Mesenchymal stem cell (in vitro differentiated cells and primary cell): Measurements from ENCODE around the gene URAD.

Source experiments
- DNase-seq: peaks from one replicate; pipeline ENCODE4 v3.0.0-alpha.2; 2013
- H2AFZ ChIP-seq: one replicate; pipeline ENCODE4 v1.6.1; 2013; ENCODE audit warnings: low read depth, mild to moderate bottlenecking, control low read depth, inconsistent platforms, low read length, moderate library complexity
- H2AK5ac ChIP-seq: 2 replicates; pipeline ENCODE4 v1.6.1; 2013; ENCODE audit warnings: low read length, moderate library complexity, mild to moderate bottlenecking, inconsistent platforms; ENCODE audit not compliant: severe bottlenecking
- H2BK120ac ChIP-seq: one replicate; pipeline ENCODE4 v1.6.1; 2013; ENCODE audit warnings: low read depth, mild to moderate bottlenecking, inconsistent platforms, low read length, moderate library complexity
- H2BK12ac ChIP-seq, 2 experiments: one replicate each; pipeline ENCODE4 v1.6.1; 2013; ENCODE audit warnings: inconsistent platforms in 2 of 2, low read length in 2 of 2, mild to moderate bottlenecking in 2 of 2, moderate library complexity in 2 of 2, control low read depth in 1 of 2
- H2BK15ac ChIP-seq: one replicate; pipeline ENCODE4 v1.6.1; 2013; ENCODE audit warnings: mild to moderate bottlenecking, low read depth, inconsistent platforms; ENCODE audit not compliant: poor library complexity, severe bottlenecking
- H2BK5ac ChIP-seq: 2 replicates; pipeline ENCODE4 v1.6.1; 2013; ENCODE audit warnings: low read depth, mild to moderate bottlenecking, low read length, control low read depth, inconsistent platforms; ENCODE audit not compliant: poor library complexity, severe bottlenecking
- H3K14ac ChIP-seq, 2 experiments: one replicate each; pipeline ENCODE4 v1.6.1; 2013; ENCODE audit warnings: inconsistent platforms in 2 of 2, low read length in 2 of 2, control low read depth in 1 of 2, mild to moderate bottlenecking in 1 of 2, moderate library complexity in 1 of 2
- H3K18ac ChIP-seq, 2 experiments: one replicate each; pipeline ENCODE4 v1.6.1; 2013; ENCODE audit warnings: inconsistent platforms in 2 of 2, low read length in 2 of 2, control low read depth in 1 of 2, low read depth in 1 of 2, mild to moderate bottlenecking in 1 of 2
- H3K23ac ChIP-seq, 2 experiments: one replicate each; pipeline ENCODE4 v1.6.1; 2013; ENCODE audit warnings: inconsistent platforms in 2 of 2, low read length in 2 of 2, mild to moderate bottlenecking in 2 of 2, moderate library complexity in 2 of 2, control low read depth in 1 of 2
- H3K27ac ChIP-seq: 2 replicates; pipeline ENCODE4 v1.5.1; 2013; ENCODE audit warnings: mild to moderate bottlenecking, moderate library complexity, low read length, control low read depth, inconsistent platforms; ENCODE audit not compliant: poor library complexity, severe bottlenecking
- H3K27me3 ChIP-seq, 2 experiments: 2 replicates each; pipeline versions ENCODE4 v1.6.1 to v1.7.0; 2013; ENCODE audit warnings: low read length in 2 of 2, mild to moderate bottlenecking in 2 of 2, moderate library complexity in 2 of 2, control low read depth in 1 of 2, inconsistent platforms in 1 of 2; ENCODE audit not compliant: control insufficient read depth in 1 of 2, insufficient read depth in 1 of 2
- H3K36me3 ChIP-seq, 2 experiments: 2 replicates each; pipeline versions ENCODE4 v1.6.1 to v1.7.0; 2013; ENCODE audit warnings: low read length in 2 of 2, control low read depth in 1 of 2, inconsistent platforms in 1 of 2, low read depth in 1 of 2, mild to moderate bottlenecking in 1 of 2; ENCODE audit not compliant: insufficient read depth in 2 of 2, control insufficient read depth in 1 of 2
- H3K4ac ChIP-seq, 2 experiments: one replicate each; pipeline ENCODE4 v1.6.1; 2013; ENCODE audit warnings: inconsistent platforms in 2 of 2, low read length in 2 of 2, mild to moderate bottlenecking in 2 of 2, moderate library complexity in 2 of 2, control low read depth in 1 of 2, low read depth in 1 of 2
- H3K4me1 ChIP-seq: 2 replicates; pipeline ENCODE4 v1.6.1; 2013; ENCODE audit warnings: low read depth, low read length, control low read depth; ENCODE audit not compliant: control insufficient read depth, insufficient read depth
- H3K4me2 ChIP-seq: 2 replicates; pipeline ENCODE4 v1.6.1; 2013; ENCODE audit warnings: low read length, mild to moderate bottlenecking, inconsistent platforms; ENCODE audit not compliant: poor library complexity, severe bottlenecking
- H3K4me3 ChIP-seq, 2 experiments: 2 replicates each; pipeline versions ENCODE4 v1.5.1 to v1.7.0; 2013; ENCODE audit warnings: low read length in 2 of 2, mild to moderate bottlenecking in 2 of 2, control low read depth in 1 of 2, low read depth in 1 of 2; ENCODE audit not compliant: insufficient read depth in 1 of 2
- H3K79me1 ChIP-seq: replicated peaks from 2 replicates; pipeline ENCODE4 v1.6.1; 2013; ENCODE audit warnings: mild to moderate bottlenecking, control low read depth, low read length, inconsistent platforms; ENCODE audit not compliant: poor library complexity, severe bottlenecking
- H3K9ac ChIP-seq: 2 replicates; pipeline ENCODE4 v1.7.0; 2013; ENCODE audit warnings: mild to moderate bottlenecking, low read length, moderate library complexity
- H3K9me3 ChIP-seq: 2 replicates; pipeline ENCODE4 v1.7.0; 2013; ENCODE audit warnings: mild to moderate bottlenecking, low read length; ENCODE audit not compliant: control insufficient read depth
- H4K8ac ChIP-seq: one replicate; pipeline ENCODE4 v1.6.1; 2013; ENCODE audit warnings: inconsistent platforms, mild to moderate bottlenecking, low read length, moderate library complexity
- H4K91ac ChIP-seq: one replicate; pipeline ENCODE4 v1.6.1; 2013; ENCODE audit warnings: mild to moderate bottlenecking, low read length, inconsistent platforms
- WGBS: methylation state at CpG from one replicate; pipeline ENCODE4 v1.1.7; 2013; ENCODE audit warnings: mixed read lengths; 5-methylcytosine and 5-hydroxymethylcytosine counted together

The URAD gene

GRCh38 chr13:28000567-28000966 lies 12.1 kb upstream of the URAD start:
- Histone ChIP-seq H2AFZ (no peak overlapping the region), H3K27ac (no peak overlapping the region), H3K27me3 (peaks cover 5 to 12% of the 10 kb centered on the region in 2 experiments), H2BK15ac (no peak overlapping the region), H3K18ac (peak overlapping the region in 1 of 2 experiments; percentile 30), H4K91ac (no peak overlapping the region), H3K79me1 (no peaks in the 10 kb centered on the region), H3K9ac (no peak overlapping the region), H3K4me2 (no peak overlapping the region), H3K9me3 (no peaks in the 10 kb centered on the region), H3K4me3 (no peak overlapping the region), H3K36me3 (no peaks in the 10 kb centered on the region), H4K8ac (no peak overlapping the region), H3K23ac (no peak overlapping the region), H3K4ac (no peak overlapping the region), H2BK120ac (no peak overlapping the region), H2AK5ac (no peak overlapping the region), H2BK5ac (no peak overlapping the region), H3K14ac (peak overlapping the region in 1 of 2 experiments; percentile 65), H3K4me1 (peaks cover 2% of the 10 kb centered on the region), H2BK12ac (no peak overlapping the region)
- no peak for DNase-seq
- WGBS: 15% methylated on average over 5 of the region's 5 CpGs

- Histone ChIP-seq H2BK5ac (no peak overlapping the region), H3K4ac (no peak overlapping the region), H2BK12ac (no peak overlapping the region), H3K9me3 (no peaks in the 10 kb centered on the region), H3K79me1 (no peaks in the 10 kb centered on the region), H3K18ac (no peak overlapping the region), H3K4me2 (no peak overlapping the region), H3K23ac (no peak overlapping the region), H3K36me3 (no peaks in the 10 kb centered on the region), H2BK15ac (no peak overlapping the region), H3K4me1 (peaks cover 2% of the 10 kb centered on the region), H4K8ac (no peak overlapping the region), H2AK5ac (no peak overlapping the region), H2AFZ (no peak overlapping the region), H2BK120ac (no peak overlapping the region), H3K9ac (peak overlapping the region; percentile 38), H3K14ac (no peak overlapping the region), H4K91ac (no peak overlapping the region), H3K4me3 (no peak overlapping the region), H3K27me3 (peaks cover 12 to 21% of the 10 kb centered on the region in 2 experiments), H3K27ac (no peak overlapping the region)
- WGBS: 31% methylated on average over 7 of the region's 7 CpGs
- DNase-seq: peak; percentile 56
These were observed 9.5 kb upstream of the URAD start for GRCh38 chr13:27997904-27998522.

GRCh38 chr13:27991881-27992280 lies 3.4 kb upstream of the URAD start:
- H3K79me1 ChIP-seq: no peaks in the 10 kb centered on the region
- H3K36me3 ChIP-seq: no peaks in the 10 kb centered on the region
- H3K9me3 ChIP-seq: no peaks in the 10 kb centered on the region
- H3K9ac ChIP-seq: no peak overlapping the region
- H3K18ac ChIP-seq: no peak overlapping the region
- no peaks in the 10 kb centered on the region for H3K4me1 ChIP-seq
- 90% methylated on average over 6 of the region's 6 CpGs for WGBS
- no peak overlapping the region for H4K8ac ChIP-seq
- H3K4me3 ChIP-seq: no peak overlapping the region
- H2AK5ac ChIP-seq: no peak overlapping the region
- H3K23ac ChIP-seq: no peak overlapping the region
- H4K91ac ChIP-seq: no peak overlapping the region
- no peak overlapping the region for H3K4me2 ChIP-seq
- no peak overlapping the region for H2BK120ac ChIP-seq
- H2AFZ ChIP-seq: no peak overlapping the region
- H2BK5ac ChIP-seq: no peak overlapping the region
- no peak overlapping the region for H3K27ac ChIP-seq
- no peak overlapping the region for H2BK12ac ChIP-seq
- no peak overlapping the region for H2BK15ac ChIP-seq
- no peak overlapping the region for H3K14ac ChIP-seq
- H3K4ac ChIP-seq: no peak overlapping the region
- DNase-seq: no peak
- peaks cover 16 to 55% of the 10 kb centered on the region in 2 experiments for H3K27me3 ChIP-seq

- Histone ChIP-seq H3K18ac (no peak overlapping the region), H3K36me3 (no peaks in the 10 kb centered on the region), H3K9ac (no peak overlapping the region), H2BK15ac (no peak overlapping the region), H3K4me2 (no peak overlapping the region), H3K4me1 (peaks cover 1% of the 10 kb centered on the region), H2BK5ac (no peak overlapping the region), H2BK120ac (no peak overlapping the region), H2AK5ac (no peak overlapping the region), H3K9me3 (no peaks in the 10 kb centered on the region), H3K4ac (no peak overlapping the region), H3K79me1 (no peaks in the 10 kb centered on the region), H4K8ac (no peak overlapping the region), H4K91ac (no peak overlapping the region), H3K23ac (no peak overlapping the region), H3K27me3 (peaks cover 56 to 83% of the 10 kb centered on the region in 2 experiments), H2BK12ac (no peak overlapping the region), H3K4me3 (no peak overlapping the region), H3K27ac (no peak overlapping the region), H2AFZ (no peak overlapping the region), H3K14ac (no peak overlapping the region)
- WGBS: no CpG with 5 or more reads among the region's 1 CpG
- DNase-seq: no peak
These were observed 2.9 kb downstream of the URAD start for GRCh38 chr13:27985600-27985999.
